ENCODE data around the gene CHCHD6. TPM values are rescaled to one million over a fixed set of nuclear protein-coding genes. Genes with fewer than 3 reads are reported as not detected.

CHCHD6 gene
- total RNA-seq, 1 experiment from 2014 or later, result 65.9 TPM

GRCh38 chr3:127006781-127007436, 302.9 kb downstream of the CHCHD6 start:
- in situ Hi-C loops (cut with HindIII; ENCODE audit: low pct_unique_long_range_greater_than_20kb, low sequenced_read_pairs), result no loop called here
- no peak for DNase-seq (ENCODE audit: low read depth)

DNA sequence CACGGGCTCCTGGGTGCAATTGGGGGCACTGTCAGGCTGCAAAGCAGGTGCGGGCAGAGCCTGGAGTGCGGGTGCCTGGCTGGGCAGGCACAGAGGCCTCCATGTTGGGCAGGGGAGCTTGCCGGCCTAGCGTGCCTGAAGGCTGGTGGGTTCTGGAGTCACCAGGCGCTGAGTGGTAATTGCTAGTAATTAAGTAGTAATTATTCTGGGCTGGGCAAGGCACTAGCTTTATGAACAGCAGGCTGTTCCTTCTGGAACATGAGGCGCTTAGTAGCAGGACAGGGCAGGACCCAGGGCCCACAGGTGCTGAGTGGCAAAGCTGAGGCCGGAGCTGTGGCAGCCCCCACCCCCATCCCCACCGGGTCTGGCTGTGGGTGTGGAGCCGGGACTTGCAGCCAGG, 304.2 kb downstream of the CHCHD6 start:
- no peak for DNase-seq (ENCODE audit: low read depth)
- in situ Hi-C loops (cut with HindIII; ENCODE audit: low pct_unique_long_range_greater_than_20kb, low sequenced_read_pairs), result no loop called here

- DNase-seq (ENCODE audit: low read depth), result no peak
- in situ Hi-C loops (cut with HindIII; ENCODE audit: low pct_unique_long_range_greater_than_20kb, low sequenced_read_pairs), result no loop called here
These were observed 305.5 kb downstream of the CHCHD6 start for GRCh38 chr3:127009531-127009930.

Other genes starting within 250 kb of the CHCHD6 start
- gene ZXDC, start 228.3 kb upstream of the CHCHD6 start, total RNA-seq (2014; rRNA removed; shearing (Covaris generic); ENCODE audit: low replicate concordance), result 8.6 and 9.6 TPM in 2 replicates
- gene UROC1, start 186.5 kb upstream of the CHCHD6 start, total RNA-seq (2014; rRNA removed; shearing (Covaris generic); ENCODE audit: low replicate concordance), result not detected in 2 replicates
- gene CHST13, start 180.1 kb upstream of the CHCHD6 start, total RNA-seq (2014; rRNA removed; shearing (Covaris generic); ENCODE audit: low replicate concordance), result 1.6 TPM in 1 of 2 replicates, not detected in the other
- gene C3orf22, start 145.3 kb upstream of the CHCHD6 start, total RNA-seq (2014; rRNA removed; shearing (Covaris generic); ENCODE audit: low replicate concordance), result not detected in 2 replicates
- 4.4 and 12.3 TPM in 2 replicates for gene TXNRD3, start 49.1 kb upstream of the CHCHD6 start, total RNA-seq (2014; rRNA removed; shearing (Covaris generic); ENCODE audit: low replicate concordance)

Measured in Caki2 (cell line).